Measurements from ENCODE around the gene ZNF22. TPM values are rescaled to one million over a fixed set of nuclear protein-coding genes. Genes with fewer than 3 reads are reported as not detected.

ZNF22 gene
- total RNA-seq, 2 donors from 2014 or later, result 19.3 to 20.5 TPM

DNA sequence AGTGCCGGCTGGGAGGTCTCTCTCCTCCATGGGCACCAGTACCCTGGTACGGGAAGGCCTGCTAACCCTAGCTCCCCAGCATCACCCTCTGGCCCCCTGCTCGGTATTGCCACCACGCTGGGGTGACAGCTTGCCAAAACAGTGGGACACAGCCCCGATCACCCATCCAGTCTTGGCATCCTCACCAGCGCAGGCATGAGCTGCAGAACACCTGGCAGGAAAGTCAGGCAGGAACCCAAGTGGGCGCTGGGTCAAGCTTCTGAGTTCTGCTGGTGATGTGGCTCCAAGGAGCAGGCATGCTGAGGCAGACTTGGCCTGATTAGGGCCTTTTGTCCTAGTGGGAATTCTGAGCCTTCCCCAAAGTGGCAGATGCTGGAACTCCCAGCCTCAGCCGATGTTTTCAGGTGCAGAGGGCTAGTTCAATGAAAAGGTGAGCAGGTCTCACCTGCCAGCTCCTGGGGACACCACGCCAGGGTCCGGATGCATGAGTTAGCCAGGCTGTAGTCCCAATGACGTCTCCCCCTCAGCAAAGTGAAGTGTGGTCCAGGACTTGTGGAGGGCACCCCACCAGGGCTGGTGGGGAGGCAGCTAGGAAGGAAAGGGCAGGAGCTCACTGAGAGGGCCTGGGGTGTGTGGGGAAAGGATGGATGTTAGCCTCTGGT lies 8.5 kb upstream of the ZNF22 start:
- peaks cover 7 to 72% of the 10 kb centered on the region in 2 donors for H3K4me1 ChIP-seq
- DNase-seq (ENCODE audit: low spot score), result peak; percentile 58
- no peak for TF ChIP-seq CTCF (IDR thresholded peaks at IDR 0.05)

DNA sequence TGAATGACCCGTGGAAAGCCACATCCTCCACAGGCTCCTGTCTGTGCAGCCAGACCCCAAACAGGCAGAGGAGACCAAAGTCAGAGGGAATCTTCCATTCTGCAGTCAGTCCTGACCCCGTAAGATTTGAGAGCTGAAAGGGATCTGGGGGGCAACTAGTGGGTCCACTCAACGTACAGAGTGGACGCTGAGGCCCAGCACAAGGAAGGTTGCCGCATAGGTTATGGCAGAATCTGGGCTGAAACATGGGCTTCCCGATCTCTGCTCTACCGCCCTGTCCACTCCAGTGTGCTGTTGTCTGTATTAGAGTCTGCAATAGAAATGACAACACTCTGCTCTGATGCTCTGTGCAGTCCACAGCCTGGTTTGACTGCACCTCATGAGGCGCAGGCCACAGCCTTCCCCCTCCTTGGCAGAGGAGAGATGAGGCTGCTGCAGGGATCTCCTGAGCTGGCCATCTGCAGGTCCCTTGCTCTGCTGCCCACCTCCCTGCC lies 7.9 kb upstream of the ZNF22 start:
- Histone ChIP-seq H3K27me3 (no peaks in the 10 kb centered on the region), H3K9me3 (no peaks in the 10 kb centered on the region), H3K27ac (peak overlapping the region; percentile 92 to 96), H3K36me3 (peaks cover 55% of the 10 kb centered on the region), H3K4me1 (peaks cover 7 to 78% of the 10 kb centered on the region in 2 donors), H3K4me3 (no peak overlapping the region)
- no peak for DNase-seq (ENCODE audit: low spot score)
- TF ChIP-seq CTCF (IDR thresholded peaks at IDR 0.05), result no peak

More for the DNA sequence above, 8.5 kb upstream of the ZNF22 start:
- H3K4me3 ChIP-seq, result no peak overlapping the region
- no peaks in the 10 kb centered on the region for H3K27me3 ChIP-seq
- peaks cover 61% of the 10 kb centered on the region for H3K36me3 ChIP-seq
- peak overlapping the region; percentile 32 to 92 for H3K27ac ChIP-seq
- H3K9me3 ChIP-seq, result no peaks in the 10 kb centered on the region

DNA sequence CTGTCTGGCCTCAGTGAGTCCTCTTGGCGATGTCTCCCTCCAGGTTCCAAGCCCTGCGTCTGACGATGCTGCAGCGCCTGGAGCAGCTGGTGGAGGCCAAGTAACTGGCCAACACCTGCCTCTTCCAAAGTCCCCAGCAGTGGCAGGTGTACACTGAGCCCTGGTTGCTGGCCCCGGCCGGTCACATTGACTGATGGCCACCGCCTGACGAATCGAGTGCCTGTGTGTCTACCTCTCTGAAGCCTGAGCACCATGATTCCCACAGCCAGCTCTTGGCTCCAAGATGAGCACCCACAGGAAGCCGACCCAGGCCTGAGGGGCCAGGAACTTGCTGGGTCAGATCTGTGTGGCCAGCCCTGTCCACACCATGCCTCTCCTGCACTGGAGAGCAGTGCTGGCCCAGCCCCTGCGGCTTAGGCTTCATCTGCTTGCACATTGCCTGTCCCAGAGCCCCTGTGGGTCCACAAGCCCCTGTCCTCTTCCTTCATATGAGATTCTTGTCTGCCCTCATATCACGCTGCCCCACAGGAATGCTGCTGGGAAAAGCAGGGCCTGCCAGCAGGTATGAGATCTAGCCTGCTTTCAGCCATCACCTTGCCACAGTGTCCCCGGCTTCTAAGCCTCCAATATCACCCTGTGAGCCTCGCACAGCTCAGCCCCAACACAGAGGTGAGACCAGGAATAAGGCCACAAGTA lies 7.3 kb upstream of the ZNF22 start:
- H3K36me3 ChIP-seq, result peaks cover 50% of the 10 kb centered on the region
- no peak overlapping the region for H3K4me3 ChIP-seq
- no peak for TF ChIP-seq CTCF (IDR thresholded peaks at IDR 0.05)
- H3K9me3 ChIP-seq, result no peaks in the 10 kb centered on the region
- peak; percentile 56 for DNase-seq (ENCODE audit: low spot score)
- peaks cover 7 to 84% of the 10 kb centered on the region in 2 donors for H3K4me1 ChIP-seq
- no peaks in the 10 kb centered on the region for H3K27me3 ChIP-seq
- peak overlapping the region; percentile 92 to 96 for H3K27ac ChIP-seq

DNA sequence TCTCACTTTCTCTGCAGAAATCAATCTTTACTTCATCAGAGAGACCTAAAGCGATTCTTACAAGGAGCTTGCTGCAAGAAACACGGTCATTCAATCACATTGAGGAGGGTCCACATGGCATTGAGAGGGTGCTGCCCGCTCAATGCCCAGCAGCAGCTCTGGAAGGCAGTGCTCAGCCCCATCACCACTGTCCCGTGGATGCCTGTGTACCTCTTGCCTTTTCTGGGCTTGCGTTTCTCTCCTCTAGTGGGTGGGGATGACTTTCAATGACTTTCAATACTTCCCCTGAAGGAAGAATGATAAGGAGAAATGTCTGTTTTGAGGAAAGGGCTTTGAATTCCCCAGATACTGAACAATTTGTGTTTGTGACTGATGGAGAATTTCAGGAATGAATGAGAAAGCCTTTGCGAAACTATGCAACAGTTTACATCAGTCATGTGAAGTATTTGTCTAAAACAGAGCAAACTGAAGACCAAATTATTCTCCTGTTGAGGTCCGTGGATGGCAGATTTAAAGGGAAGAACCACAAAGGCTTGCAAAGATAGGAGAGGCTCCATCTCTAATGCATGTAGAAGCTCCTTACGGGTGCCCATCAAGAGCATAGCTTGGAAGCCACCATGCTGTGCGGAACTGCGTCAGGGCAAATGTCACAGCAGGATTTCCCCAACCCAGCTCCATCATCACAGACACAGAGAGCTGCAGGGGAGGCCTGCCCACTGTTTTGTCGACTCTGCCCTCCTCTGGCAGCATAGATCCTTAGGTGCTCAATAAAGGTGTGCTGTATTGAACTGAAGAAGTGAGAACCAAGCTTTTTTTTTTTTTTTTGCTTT lies 6.6 kb upstream of the ZNF22 start:
- Histone ChIP-seq H3K4me1 (peaks cover 7 to 90% of the 10 kb centered on the region in 2 donors), H3K27ac (peak overlapping the region; percentile 92 to 96), H3K27me3 (no peaks in the 10 kb centered on the region), H3K4me3 (no peak overlapping the region), H3K9me3 (no peaks in the 10 kb centered on the region), H3K36me3 (peaks cover 47% of the 10 kb centered on the region)
- no peak for DNase-seq (ENCODE audit: low spot score)
- no peak for TF ChIP-seq CTCF (IDR thresholded peaks at IDR 0.05)

DNA sequence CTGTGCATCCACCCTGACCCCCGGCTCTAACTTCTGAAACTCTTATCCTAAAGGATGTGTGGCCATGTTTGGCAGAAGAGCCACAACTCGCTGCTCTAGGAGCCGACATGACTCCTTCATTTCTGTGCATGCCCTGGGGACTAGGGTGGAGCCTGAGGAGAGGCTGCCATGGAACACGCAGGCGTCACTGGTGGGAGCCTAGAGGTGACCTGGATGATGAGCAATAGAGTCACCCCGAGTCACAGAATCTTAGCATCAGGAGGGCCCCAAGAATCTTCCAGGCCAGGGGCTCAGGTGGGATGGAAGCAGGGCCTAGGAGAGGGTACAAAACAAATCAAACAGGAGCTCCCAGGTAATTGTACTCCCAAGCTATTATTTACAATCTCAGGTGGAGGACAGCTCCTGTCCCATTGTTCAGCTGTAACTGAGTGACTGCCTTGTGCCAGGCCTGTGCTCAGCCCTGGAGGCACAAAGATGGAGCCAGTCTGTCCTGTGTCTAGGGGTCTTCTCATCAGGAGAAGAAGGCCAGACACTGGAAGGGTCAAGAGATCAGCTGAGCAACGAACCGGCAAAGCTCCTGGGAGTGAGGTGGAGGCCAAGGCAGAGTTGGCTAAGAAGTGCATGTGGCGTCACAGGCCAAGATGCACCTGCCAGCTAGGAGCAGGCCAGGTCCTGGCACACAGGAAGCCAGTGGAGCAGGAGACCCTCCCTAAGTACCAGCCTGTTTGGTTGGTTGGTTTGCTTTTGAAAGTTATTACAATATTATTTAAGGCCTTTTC lies 5.8 kb upstream of the ZNF22 start:
- Histone ChIP-seq H3K4me1 (peaks cover 7 to 92% of the 10 kb centered on the region in 2 donors), H3K27ac (peak overlapping the region; percentile 92 to 96), H3K36me3 (peaks cover 41% of the 10 kb centered on the region), H3K4me3 (no peak overlapping the region), H3K27me3 (no peaks in the 10 kb centered on the region), H3K9me3 (no peaks in the 10 kb centered on the region)
- no peak for TF ChIP-seq CTCF (IDR thresholded peaks at IDR 0.05)
- DNase-seq (ENCODE audit: low spot score), result no peak
